DOHH2 (cell line): ENCODE results near the gene METTL16.

ENCODE experiments used
- H3F3A ChIP-seq: fragments of 200-600 bp; sonication (generic), shearing (Covaris generic); 2 replicates; pipeline ENCODE4 v1.6.0; 2016; ENCODE audit warnings: antibody characterized with exemption, mild to moderate bottlenecking; ENCODE audit not compliant: control insufficient read depth, insufficient read depth
- H3K27ac ChIP-seq: fragments of 200-600 bp; sonication (generic); 2 replicates; pipeline ENCODE4 v1.5.1; 2014; ENCODE audit warnings: low read depth, mild to moderate bottlenecking, low read length, moderate library complexity
- H3K27me3 ChIP-seq: fragments of 200-600 bp; sonication (generic); 2 replicates; pipeline ENCODE4 v1.6.1; 2014; ENCODE audit warnings: mild to moderate bottlenecking, low read length, mixed read lengths; ENCODE audit not compliant: control insufficient read depth
- H3K36me3 ChIP-seq: fragments of 200-600 bp; sonication (generic); 2 replicates; pipeline ENCODE4 v1.6.1; 2014; ENCODE audit warnings: mild to moderate bottlenecking, low read length, moderate library complexity, mixed read lengths; ENCODE audit not compliant: control insufficient read depth
- H3K4me1 ChIP-seq: fragments of 200-600 bp; sonication (generic); 2 replicates; pipeline ENCODE4 v1.6.1; 2014; ENCODE audit warnings: mild to moderate bottlenecking, low read length, mixed read lengths; ENCODE audit not compliant: control insufficient read depth
- H3K4me2 ChIP-seq: fragments of 200-600 bp; sonication (generic); 2 replicates; pipeline ENCODE4 v1.6.0; 2014; ENCODE audit warnings: mild to moderate bottlenecking, low read length, moderate library complexity
- H3K4me3 ChIP-seq: fragments of 200-600 bp; sonication (generic); 2 replicates; pipeline ENCODE4 v1.5.1; 2014; ENCODE audit warnings: mild to moderate bottlenecking, low read length, mixed read lengths
- H3K79me2 ChIP-seq: fragments of 200-600 bp; sonication (generic); 2 replicates; pipeline ENCODE4 v1.6.1; 2014; ENCODE audit warnings: mild to moderate bottlenecking, low read length, mixed read lengths; ENCODE audit not compliant: control insufficient read depth
- H3K9me2 ChIP-seq: fragments of 200-600 bp; sonication (generic); replicated peaks from 2 replicates; pipeline ENCODE4 v1.6.1; 2014; ENCODE audit warnings: mild to moderate bottlenecking, low read length, mixed read lengths; ENCODE audit not compliant: control insufficient read depth
- H3K9me3 ChIP-seq: fragments of 200-600 bp; sonication (generic); 2 replicates; pipeline ENCODE4 v1.6.1; 2014; ENCODE audit warnings: antibody characterized with exemption, low read length, mixed read lengths; ENCODE audit not compliant: control insufficient read depth, insufficient read depth
- H4K20me1 ChIP-seq: fragments of 200-600 bp; sonication (generic); 2 replicates; pipeline ENCODE4 v1.6.0; 2014; ENCODE audit warnings: low read depth, mild to moderate bottlenecking, antibody characterized with exemption, low read length, moderate library complexity; ENCODE audit not compliant: control insufficient read depth, insufficient read depth
- EZH2phosphoT487 ChIP-seq: fragments of 200-600 bp; sonication (generic); IDR thresholded peaks from 2 replicates; pipeline ENCODE4 v1.6.1; 2017; ENCODE audit warnings: borderline replicate concordance, mild to moderate bottlenecking, antibody characterized with exemption, low read length, moderate library complexity, mixed read lengths
- TF ChIP-seq, protein P1 (sequence below): fragments of 200-600 bp; sonication (generic); IDR thresholded peaks from one replicate; pipeline ENCODE4 v1.5.1; 2014; ENCODE audit warnings: antibody characterized with exemption, mild to moderate bottlenecking, low read depth, low read length; ENCODE audit not compliant: poor library complexity, severe bottlenecking

The METTL16 gene

DNA sequence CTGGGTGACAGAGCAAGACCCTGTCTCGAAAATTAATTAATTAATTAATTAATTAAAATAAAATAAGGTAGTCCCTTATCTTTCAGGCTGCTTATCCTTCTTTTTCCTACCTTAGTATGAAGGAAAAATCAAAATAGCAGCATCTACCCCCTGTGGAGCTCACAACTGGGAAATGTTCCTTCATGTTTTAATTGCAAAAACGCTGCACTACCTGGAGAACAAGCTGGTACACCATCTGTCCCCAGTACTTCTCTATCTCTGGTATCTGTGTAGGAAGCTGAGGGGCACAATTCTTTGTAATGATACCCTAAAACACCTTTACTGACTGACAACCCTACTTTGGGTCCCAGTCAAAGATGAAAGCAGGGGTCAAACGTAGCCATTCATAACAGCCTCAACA lies 55.7 kb downstream of the METTL16 start:
- Histone ChIP-seq H3K79me2 (no peaks in the 10 kb centered on the region), H3K27ac (no peak overlapping the region), H3K9me3 (no peaks in the 10 kb centered on the region), H3K9me2 (no peaks in the 10 kb centered on the region), H3K4me3 (no peak overlapping the region), H3K4me1 (no peaks in the 10 kb centered on the region), H4K20me1 (no peaks in the 10 kb centered on the region), H3K27me3 (no peaks in the 10 kb centered on the region), H3K36me3 (peaks cover 47% of the 10 kb centered on the region), H3F3A (no peaks in the 10 kb centered on the region; the same call in 1 of the 2 replicates), H3K4me2 (no peak overlapping the region)
- TF ChIP-seq, protein P1, sequence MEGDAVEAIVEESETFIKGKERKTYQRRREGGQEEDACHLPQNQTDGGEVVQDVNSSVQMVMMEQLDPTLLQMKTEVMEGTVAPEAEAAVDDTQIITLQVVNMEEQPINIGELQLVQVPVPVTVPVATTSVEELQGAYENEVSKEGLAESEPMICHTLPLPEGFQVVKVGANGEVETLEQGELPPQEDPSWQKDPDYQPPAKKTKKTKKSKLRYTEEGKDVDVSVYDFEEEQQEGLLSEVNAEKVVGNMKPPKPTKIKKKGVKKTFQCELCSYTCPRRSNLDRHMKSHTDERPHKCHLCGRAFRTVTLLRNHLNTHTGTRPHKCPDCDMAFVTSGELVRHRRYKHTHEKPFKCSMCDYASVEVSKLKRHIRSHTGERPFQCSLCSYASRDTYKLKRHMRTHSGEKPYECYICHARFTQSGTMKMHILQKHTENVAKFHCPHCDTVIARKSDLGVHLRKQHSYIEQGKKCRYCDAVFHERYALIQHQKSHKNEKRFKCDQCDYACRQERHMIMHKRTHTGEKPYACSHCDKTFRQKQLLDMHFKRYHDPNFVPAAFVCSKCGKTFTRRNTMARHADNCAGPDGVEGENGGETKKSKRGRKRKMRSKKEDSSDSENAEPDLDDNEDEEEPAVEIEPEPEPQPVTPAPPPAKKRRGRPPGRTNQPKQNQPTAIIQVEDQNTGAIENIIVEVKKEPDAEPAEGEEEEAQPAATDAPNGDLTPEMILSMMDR: no peak
- TF ChIP-seq EZH2phosphoT487: no peak

DNA sequence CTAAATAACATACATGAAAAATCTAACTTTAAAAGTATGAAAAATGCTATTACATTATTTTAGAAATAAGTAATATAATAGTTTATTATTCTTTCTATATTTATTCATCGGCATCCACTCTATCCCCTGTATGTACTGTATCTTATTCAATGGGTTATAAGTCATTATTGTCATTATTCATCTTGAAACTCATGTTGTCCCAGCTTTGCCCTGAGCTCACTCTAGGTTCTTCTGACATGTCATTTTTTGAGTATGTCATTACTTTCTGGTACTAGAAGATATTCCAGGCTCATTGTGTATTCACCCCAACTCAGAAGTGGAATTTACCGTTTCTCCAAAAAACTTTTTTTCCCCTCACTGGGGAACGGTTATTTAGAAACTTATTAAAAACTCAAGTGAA lies 57.8 kb downstream of the METTL16 start:
- TF ChIP-seq EZH2phosphoT487: no peak
- TF ChIP-seq, protein P1: no peak
- peaks cover 3% of the 10 kb centered on the region; the same call in 1 of the 2 replicates for H3F3A ChIP-seq
- H3K27ac ChIP-seq: no peak overlapping the region
- H3K9me2 ChIP-seq: no peaks in the 10 kb centered on the region
- peaks cover 12% of the 10 kb centered on the region for H3K4me1 ChIP-seq
- H3K36me3 ChIP-seq: peaks cover 37% of the 10 kb centered on the region
- H4K20me1 ChIP-seq: no peaks in the 10 kb centered on the region
- H3K27me3 ChIP-seq: no peaks in the 10 kb centered on the region
- H3K9me3 ChIP-seq: no peaks in the 10 kb centered on the region
- no peak overlapping the region for H3K4me2 ChIP-seq
- no peak overlapping the region for H3K4me3 ChIP-seq
- peaks cover 9% of the 10 kb centered on the region; the same call in 1 of the 2 replicates for H3K79me2 ChIP-seq

DNA sequence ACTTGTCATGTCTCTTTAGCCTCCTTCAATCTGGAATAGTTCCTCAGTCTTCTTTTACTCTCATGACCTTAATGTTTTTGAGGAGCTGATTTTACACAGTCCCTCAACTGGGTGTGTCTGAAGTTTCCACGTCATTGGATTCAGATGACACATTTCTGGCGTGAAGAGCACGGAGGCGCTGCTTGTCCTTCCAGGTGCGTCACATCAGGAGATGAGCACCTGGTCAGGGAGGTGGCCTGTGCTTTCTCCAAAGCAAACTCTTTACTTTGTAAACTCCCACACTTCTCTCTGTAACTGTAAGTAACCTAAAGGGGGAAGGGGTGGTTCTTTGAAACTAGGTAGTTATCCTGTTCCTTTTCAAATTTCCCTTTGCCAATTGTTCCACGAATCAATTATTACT lies 58.4 kb downstream of the METTL16 start:
- H3K27ac ChIP-seq: no peak overlapping the region
- peaks cover 3% of the 10 kb centered on the region; the same call in 1 of the 2 replicates for H3F3A ChIP-seq
- peaks cover 12% of the 10 kb centered on the region for H3K4me1 ChIP-seq
- no peak overlapping the region for H3K4me3 ChIP-seq
- peaks cover 32% of the 10 kb centered on the region for H3K36me3 ChIP-seq
- no peaks in the 10 kb centered on the region for H3K9me3 ChIP-seq
- H3K27me3 ChIP-seq: no peaks in the 10 kb centered on the region
- H4K20me1 ChIP-seq: no peaks in the 10 kb centered on the region
- no peaks in the 10 kb centered on the region for H3K9me2 ChIP-seq
- H3K4me2 ChIP-seq: no peak overlapping the region
- no peak for TF ChIP-seq EZH2phosphoT487
- TF ChIP-seq, protein P1: no peak
- peaks cover 9% of the 10 kb centered on the region; the same call in 1 of the 2 replicates for H3K79me2 ChIP-seq
